ENCODE data around the gene CLCN5. TPM values are rescaled to one million over a fixed set of nuclear protein-coding genes. Genes with fewer than 3 reads are reported as not detected.
A peak's percentile ranks its signal among the peaks of the same experiment; 100 is the strongest.

The CLCN5 gene
- total and polyA plus RNA-seq, 2 of the 13 experiments (the other 11 are each of a cell fraction or from before 2014, with no cell fraction given): 7.8 to 27.3 TPM

DNA sequence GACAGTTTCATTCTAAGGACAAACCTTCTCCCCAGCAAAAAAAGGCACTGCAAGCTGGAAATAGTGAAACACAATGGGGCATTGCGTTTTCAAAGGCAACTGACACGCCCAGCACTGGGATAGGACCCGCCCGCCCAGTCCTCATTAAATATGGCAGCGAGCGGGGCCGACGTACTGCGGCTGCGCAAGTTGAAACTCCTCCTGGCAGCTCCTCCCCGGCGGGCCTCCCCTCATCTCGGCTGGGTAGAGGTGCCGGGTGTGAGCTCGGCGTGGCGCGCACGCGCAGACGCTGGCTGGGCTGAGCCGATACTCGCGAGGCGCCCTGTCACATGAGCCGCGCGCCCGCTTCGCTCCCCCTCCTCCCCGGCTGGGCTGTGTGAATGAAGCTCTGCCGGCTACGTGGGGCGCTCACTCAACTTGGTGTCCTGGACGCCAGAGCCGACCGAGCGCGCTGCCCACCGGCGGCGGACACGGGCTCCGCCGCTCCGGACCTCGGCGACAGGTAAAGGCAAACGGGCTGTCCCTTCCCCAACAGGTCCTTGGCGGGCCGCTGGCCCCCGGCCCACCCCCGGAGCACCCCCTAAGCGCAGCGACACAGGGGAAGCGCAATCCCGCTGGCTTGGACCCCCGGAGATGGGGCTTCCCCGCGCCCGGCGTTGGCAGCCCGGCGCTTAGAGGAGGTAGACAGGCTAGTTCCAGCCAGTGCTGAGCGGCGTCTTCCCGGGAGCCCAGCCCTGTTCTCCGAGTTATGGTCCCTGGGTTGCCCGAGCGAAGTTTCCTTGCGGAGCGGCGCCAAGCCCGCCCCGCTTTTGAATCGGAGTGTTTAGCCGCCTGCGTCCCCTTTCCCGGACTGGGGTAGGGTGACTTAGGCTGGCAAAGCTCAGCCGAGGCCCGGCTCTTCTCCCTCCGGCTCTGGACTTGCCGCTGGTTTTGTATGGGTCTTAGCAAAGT is at the start of gene CLCN5 (continued):
- TF ChIP-seq, protein P1, sequence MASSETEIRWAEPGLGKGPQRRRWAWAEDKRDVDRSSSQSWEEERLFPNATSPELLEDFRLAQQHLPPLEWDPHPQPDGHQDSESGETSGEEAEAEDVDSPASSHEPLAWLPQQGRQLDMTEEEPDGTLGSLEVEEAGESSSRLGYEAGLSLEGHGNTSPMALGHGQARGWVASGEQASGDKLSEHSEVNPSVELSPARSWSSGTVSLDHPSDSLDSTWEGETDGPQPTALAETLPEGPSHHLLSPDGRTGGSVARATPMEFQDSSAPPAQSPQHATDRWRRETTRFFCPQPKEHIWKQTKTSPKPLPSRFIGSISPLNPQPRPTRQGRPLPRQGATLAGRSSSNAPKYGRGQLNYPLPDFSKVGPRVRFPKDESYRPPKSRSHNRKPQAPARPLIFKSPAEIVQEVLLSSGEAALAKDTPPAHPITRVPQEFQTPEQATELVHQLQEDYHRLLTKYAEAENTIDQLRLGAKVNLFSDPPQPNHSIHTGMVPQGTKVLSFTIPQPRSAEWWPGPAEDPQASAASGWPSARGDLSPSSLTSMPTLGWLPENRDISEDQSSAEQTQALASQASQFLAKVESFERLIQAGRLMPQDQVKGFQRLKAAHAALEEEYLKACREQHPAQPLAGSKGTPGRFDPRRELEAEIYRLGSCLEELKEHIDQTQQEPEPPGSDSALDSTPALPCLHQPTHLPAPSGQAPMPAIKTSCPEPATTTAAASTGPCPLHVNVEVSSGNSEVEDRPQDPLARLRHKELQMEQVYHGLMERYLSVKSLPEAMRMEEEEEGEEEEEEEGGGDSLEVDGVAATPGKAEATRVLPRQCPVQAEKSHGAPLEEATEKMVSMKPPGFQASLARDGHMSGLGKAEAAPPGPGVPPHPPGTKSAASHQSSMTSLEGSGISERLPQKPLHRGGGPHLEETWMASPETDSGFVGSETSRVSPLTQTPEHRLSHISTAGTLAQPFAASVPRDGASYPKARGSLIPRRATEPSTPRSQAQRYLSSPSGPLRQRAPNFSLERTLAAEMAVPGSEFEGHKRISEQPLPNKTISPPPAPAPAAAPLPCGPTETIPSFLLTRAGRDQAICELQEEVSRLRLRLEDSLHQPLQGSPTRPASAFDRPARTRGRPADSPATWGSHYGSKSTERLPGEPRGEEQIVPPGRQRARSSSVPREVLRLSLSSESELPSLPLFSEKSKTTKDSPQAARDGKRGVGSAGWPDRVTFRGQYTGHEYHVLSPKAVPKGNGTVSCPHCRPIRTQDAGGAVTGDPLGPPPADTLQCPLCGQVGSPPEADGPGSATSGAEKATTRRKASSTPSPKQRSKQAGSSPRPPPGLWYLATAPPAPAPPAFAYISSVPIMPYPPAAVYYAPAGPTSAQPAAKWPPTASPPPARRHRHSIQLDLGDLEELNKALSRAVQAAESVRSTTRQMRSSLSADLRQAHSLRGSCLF (CRISPR knock-in tag; IDR thresholded peaks at IDR 0.05; ENCODE audit: borderline replicate concordance): no peak
- TF ChIP-seq MEIS2 (CRISPR knock-in tag; IDR thresholded peaks at IDR 0.05) (no peak), IKZF1 (IDR thresholded peaks at IDR 0.05) (no peak), MBD4 (IDR thresholded peaks at IDR 0.05; ENCODE audit: borderline replicate concordance, low read length) (no peak), ZNF552 (CRISPR knock-in tag; IDR thresholded peaks at IDR 0.05; ENCODE audit: borderline replicate concordance) (no peak), SIX1 (CRISPR knock-in tag; IDR thresholded peaks at IDR 0.05; ENCODE audit: borderline replicate concordance) (no peak; the same call in 1 of the 2 replicates), MXI1 (IDR thresholded peaks at IDR 0.05; ENCODE audit: borderline replicate concordance, low read depth, low read length) (peak; percentile 60; the same call in 1 of the 3 replicates), ZNF761 (CRISPR knock-in tag; conservative IDR thresholded peaks at IDR 0.05) (0 out of 2 replicates have a peak, but pooled peaks have one; percentile 27), NFIB (CRISPR knock-in tag; IDR thresholded peaks at IDR 0.05; ENCODE audit: borderline replicate concordance) (no peak), FOXJ3 (CRISPR knock-in tag; IDR thresholded peaks at IDR 0.05; ENCODE audit: borderline replicate concordance) (no peak), ZNF782 (CRISPR knock-in tag; IDR thresholded peaks at IDR 0.05; ENCODE audit: borderline replicate concordance) (no peak), FOXK2 (IDR thresholded peaks at IDR 0.05) (no peak), KLF15 (CRISPR knock-in tag; IDR thresholded peaks at IDR 0.05; ENCODE audit: borderline replicate concordance) (no peak), MTA3 (CRISPR knock-in tag; IDR thresholded peaks at IDR 0.05) (no peak), ZNF709 (CRISPR knock-in tag; IDR thresholded peaks at IDR 0.05) (0 out of 2 replicates have a peak, but pooled peaks have one; percentile 25)
- TF ChIP-seq, protein P2, sequence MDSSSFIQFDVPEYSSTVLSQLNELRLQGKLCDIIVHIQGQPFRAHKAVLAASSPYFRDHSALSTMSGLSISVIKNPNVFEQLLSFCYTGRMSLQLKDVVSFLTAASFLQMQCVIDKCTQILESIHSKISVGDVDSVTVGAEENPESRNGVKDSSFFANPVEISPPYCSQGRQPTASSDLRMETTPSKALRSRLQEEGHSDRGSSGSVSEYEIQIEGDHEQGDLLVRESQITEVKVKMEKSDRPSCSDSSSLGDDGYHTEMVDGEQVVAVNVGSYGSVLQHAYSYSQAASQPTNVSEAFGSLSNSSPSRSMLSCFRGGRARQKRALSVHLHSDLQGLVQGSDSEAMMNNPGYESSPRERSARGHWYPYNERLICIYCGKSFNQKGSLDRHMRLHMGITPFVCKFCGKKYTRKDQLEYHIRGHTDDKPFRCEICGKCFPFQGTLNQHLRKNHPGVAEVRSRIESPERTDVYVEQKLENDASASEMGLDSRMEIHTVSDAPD (CRISPR knock-in tag; IDR thresholded peaks at IDR 0.05): no peak
- TF ChIP-seq, protein P3, sequence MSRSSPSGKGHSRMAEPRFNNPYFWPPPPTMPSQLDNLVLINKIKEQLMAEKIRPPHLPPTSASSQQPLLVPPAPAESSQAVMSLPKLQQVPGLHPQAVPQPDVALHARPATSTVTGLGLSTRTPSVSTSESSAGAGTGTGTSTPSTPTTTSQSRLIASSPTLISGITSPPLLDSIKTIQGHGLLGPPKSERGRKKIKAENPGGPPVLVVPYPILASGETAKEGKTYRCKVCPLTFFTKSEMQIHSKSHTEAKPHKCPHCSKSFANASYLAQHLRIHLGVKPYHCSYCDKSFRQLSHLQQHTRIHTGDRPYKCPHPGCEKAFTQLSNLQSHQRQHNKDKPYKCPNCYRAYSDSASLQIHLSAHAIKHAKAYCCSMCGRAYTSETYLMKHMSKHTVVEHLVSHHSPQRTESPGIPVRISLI (CRISPR knock-in tag; IDR thresholded peaks at IDR 0.05; ENCODE audit: borderline replicate concordance): no peak
- TF ChIP-seq, protein P4, sequence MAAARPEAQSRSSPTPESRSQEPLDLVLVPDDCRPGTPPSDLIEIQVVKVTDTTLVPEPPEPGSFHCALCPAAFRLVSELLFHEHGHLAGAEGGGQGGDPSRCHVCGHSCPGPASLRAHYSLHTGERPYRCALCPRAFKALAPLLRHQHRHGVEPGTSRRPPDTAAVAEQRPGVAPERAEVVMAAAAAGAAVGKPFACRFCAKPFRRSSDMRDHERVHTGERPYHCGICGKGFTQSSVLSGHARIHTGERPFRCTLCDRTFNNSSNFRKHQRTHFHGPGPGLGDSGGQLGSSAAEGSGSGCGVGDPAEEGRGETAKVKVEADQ (CRISPR knock-in tag; IDR thresholded peaks at IDR 0.05; ENCODE audit: borderline replicate concordance): no peak
- TF ChIP-seq, protein P5, sequence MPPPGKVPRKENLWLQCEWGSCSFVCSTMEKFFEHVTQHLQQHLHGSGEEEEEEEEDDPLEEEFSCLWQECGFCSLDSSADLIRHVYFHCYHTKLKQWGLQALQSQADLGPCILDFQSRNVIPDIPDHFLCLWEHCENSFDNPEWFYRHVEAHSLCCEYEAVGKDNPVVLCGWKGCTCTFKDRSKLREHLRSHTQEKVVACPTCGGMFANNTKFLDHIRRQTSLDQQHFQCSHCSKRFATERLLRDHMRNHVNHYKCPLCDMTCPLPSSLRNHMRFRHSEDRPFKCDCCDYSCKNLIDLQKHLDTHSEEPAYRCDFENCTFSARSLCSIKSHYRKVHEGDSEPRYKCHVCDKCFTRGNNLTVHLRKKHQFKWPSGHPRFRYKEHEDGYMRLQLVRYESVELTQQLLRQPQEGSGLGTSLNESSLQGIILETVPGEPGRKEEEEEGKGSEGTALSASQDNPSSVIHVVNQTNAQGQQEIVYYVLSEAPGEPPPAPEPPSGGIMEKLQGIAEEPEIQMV (CRISPR knock-in tag; IDR thresholded peaks at IDR 0.05; ENCODE audit: low read depth): no peak
